A549 (cell line): ENCODE data around the gene SYCE3. TPM values are rescaled to one million over a fixed set of nuclear protein-coding genes. Genes with fewer than 3 reads are reported as not detected.

ENCODE experiments used
- ATAC-seq, 2 experiments: fragments of 200-7000 bp in 1 of 2; fragments of >200 bp in 1 of 2; cut with Nextera tagmentation in 1 of 2; cut with Tn5 transposase in 1 of 2; 3 replicates each; pipeline versions ENCODE4 v1.8.0 to v1.9.1; 2018 to 2020; ENCODE audit warnings: mild to moderate bottlenecking in 1 of 2, moderate library complexity in 1 of 2
- CTCF ChIA-PET: fragments of 300-600 bp; sonication (Branson Sonifier 250); formaldehyde crosslinking; extraction: SDS; loops from one replicate; lab custom pipeline; 2021; ENCODE audit warnings: antibody characterized with exemption, inconsistent platforms; lab: Yijun Ruan, JAX
- POLR2A ChIA-PET: fragments of 350-600 bp; formaldehyde crosslinking; extraction: SDS; loops from one replicate; lab custom pipeline; 2021; ENCODE audit warnings: antibody characterized with exemption, inconsistent platforms; lab: Yijun Ruan, JAX
- DNase-seq, 2 experiments: peaks; one replicate each; pipeline versions ENCODE4 v3.0.0 to v3.0.0-alpha.2; 2011 to 2016; ENCODE audit warnings: low read depth in 1 of 2, low spot score in 1 of 2
- FAIRE-seq: peaks from 2 replicates; lab custom pipeline; 2011; peaks lifted over from hg19 to GRCh38; lab: Jason Lieb, UNC
- H3K27ac ChIP-seq, 2 experiments: fragments of >200 bp; sonication (Bioruptor Twin); formaldehyde crosslinking; 3 replicates each; pipeline ENCODE4 v1.5.1; 2016 to 2017
- H3K4me1 ChIP-seq: fragments of >200 bp; sonication (Bioruptor Twin); formaldehyde crosslinking; 3 replicates; pipeline ENCODE4 v1.6.1; 2016
- H3K4me2 ChIP-seq: fragments of >200 bp; sonication (Bioruptor Twin); formaldehyde crosslinking; 3 replicates; pipeline ENCODE4 v1.6.1; 2016
- H3K4me3 ChIP-seq: fragments of >200 bp; sonication (Bioruptor Twin); formaldehyde crosslinking; 3 replicates; pipeline ENCODE4 v1.5.1; 2016
- H3K9me3 ChIP-seq: fragments of >200 bp; sonication (Bioruptor Twin); formaldehyde crosslinking; 3 replicates; pipeline ENCODE4 v1.6.1; 2016
- BHLHE40 ChIP-seq: IDR thresholded peaks from 2 replicates; pipeline ENCODE4 v1.6.1; 2012; ENCODE audit warnings: low read depth, low read length, inconsistent platforms
- CBX2 ChIP-seq: fragments of 200-600 bp; sonication (generic); IDR thresholded peaks from 2 replicates; pipeline ENCODE4 v1.6.1; 2016; ENCODE audit warnings: low read depth, mild to moderate bottlenecking, borderline replicate concordance
- EHF ChIP-seq: fragments of 250-450 bp; sonication (Bioruptor Pico); IDR thresholded peaks from 2 replicates; pipeline ENCODE4 v1.5.0; 2020; ENCODE audit warnings: mild to moderate bottlenecking
- EHMT2 ChIP-seq: fragments of 200-600 bp; sonication (generic); IDR thresholded peaks from 2 replicates; pipeline ENCODE4 v1.6.1; 2016; ENCODE audit warnings: antibody characterized with exemption, low read depth, mild to moderate bottlenecking, moderate library complexity
- ELK1 ChIP-seq: fragments of 150-350 bp; IDR thresholded peaks from 2 replicates; pipeline ENCODE4 v1.6.1; 2014; ENCODE audit warnings: low read depth, mild to moderate bottlenecking, low read length
- HOXA7 ChIP-seq: fragments of 250-450 bp; sonication (Bioruptor Pico); IDR thresholded peaks from 2 replicates; pipeline ENCODE4 v1.5.0; 2020; ENCODE audit warnings: mild to moderate bottlenecking, moderate library complexity
- HOXB13 ChIP-seq: fragments of 250-450 bp; sonication (Bioruptor Pico); IDR thresholded peaks from 2 replicates; pipeline ENCODE4 v1.5.0; 2020; ENCODE audit warnings: low read depth, mild to moderate bottlenecking, moderate library complexity
- KDM1A ChIP-seq: fragments of 200-600 bp; sonication (generic); IDR thresholded peaks from 2 replicates; pipeline ENCODE4 v1.6.1; 2016; ENCODE audit warnings: low read depth, mild to moderate bottlenecking
- KDM5A ChIP-seq: fragments of 200-600 bp; sonication (generic); IDR thresholded peaks from 2 replicates; pipeline ENCODE4 v1.6.1; 2016; ENCODE audit warnings: antibody characterized with exemption, mild to moderate bottlenecking
- MAFK ChIP-seq: fragments of 450-650 bp; IDR thresholded peaks from 2 replicates; pipeline ENCODE4 v1.6.1; 2014; ENCODE audit not compliant: partially characterized antibody
- MYC ChIP-seq: IDR thresholded peaks from 2 replicates; pipeline ENCODE4 v1.6.1; 2012; ENCODE audit warnings: mild to moderate bottlenecking, inconsistent platforms, low read length, improper control_type of control experiment, borderline replicate concordance
- NFE2L2 ChIP-seq: fragments of 150-350 bp; conservative IDR thresholded peaks from 2 replicates; pipeline ENCODE4 v1.6.1; 2014; ENCODE audit warnings: low read length
- NPAS2 ChIP-seq: fragments of 250-450 bp; sonication (Bioruptor Pico); IDR thresholded peaks from 2 replicates; pipeline ENCODE4 v1.8.0; 2022; ENCODE audit warnings: mild to moderate bottlenecking, moderate library complexity, borderline replicate concordance
- RAD21 ChIP-seq, 2 experiments: fragments of >200 bp in 1 of 2; sonication (Bioruptor Twin) in 1 of 2; formaldehyde crosslinking in 1 of 2; IDR thresholded peaks in 1 of 2; conservative IDR thresholded peaks in 1 of 2; 2 replicates in 1 of 2; 3 replicates in 1 of 2; pipeline ENCODE4 v1.6.1; 2012 to 2018; ENCODE audit warnings: inconsistent platforms in 1 of 2
- RCOR1 ChIP-seq: fragments of 150-350 bp; IDR thresholded peaks from 2 replicates; pipeline ENCODE4 v1.6.1; 2014; ENCODE audit warnings: antibody characterized with exemption, low read length, low read depth
- REST ChIP-seq: fragments of 200-600 bp; sonication (generic); IDR thresholded peaks from 2 replicates; pipeline ENCODE4 v1.6.1; 2016; ENCODE audit warnings: antibody characterized with exemption, mild to moderate bottlenecking, moderate library complexity
- RFX5 ChIP-seq: fragments of 450-650 bp; IDR thresholded peaks from 2 replicates; pipeline ENCODE4 v1.7.1; 2014; ENCODE audit warnings: antibody characterized with exemption, mild to moderate bottlenecking, moderate library complexity
- SMC3 ChIP-seq: fragments of >200 bp; sonication (Bioruptor Twin); formaldehyde crosslinking; IDR thresholded peaks from 3 replicates; pipeline ENCODE4 v1.6.1; 2018; ENCODE audit warnings: inconsistent platforms
- SREBF2 ChIP-seq: fragments of 450-650 bp; IDR thresholded peaks from 2 replicates; pipeline ENCODE4 v1.6.1; 2014; ENCODE audit warnings: mild to moderate bottlenecking, moderate library complexity
- TFCP2L1 ChIP-seq: fragments of 250-450 bp; sonication (Bioruptor Pico); IDR thresholded peaks from 2 replicates; pipeline ENCODE4 v1.5.0; 2021; ENCODE audit warnings: mild to moderate bottlenecking
- TP53 ChIP-seq: fragments of 250-450 bp; sonication (Bioruptor Pico); IDR thresholded peaks from 2 replicates; pipeline ENCODE4 v1.5.0; 2021; ENCODE audit warnings: mild to moderate bottlenecking, moderate library complexity
- ZC3H11A ChIP-seq: fragments of 450-650 bp; IDR thresholded peaks from 2 replicates; pipeline ENCODE4 v1.6.1; 2014; ENCODE audit warnings: antibody characterized with exemption, mild to moderate bottlenecking
- ZFP36 ChIP-seq: fragments of 450-650 bp; IDR thresholded peaks from 2 replicates; pipeline ENCODE4 v1.6.1; 2014; ENCODE audit warnings: borderline replicate concordance; ENCODE audit not compliant: partially characterized antibody
- WGBS: methylation state at CpG from one replicate; pipeline ENCODE4 v1.1.6; 2017; ENCODE audit errors: missing lambda C conversion rate; 5-methylcytosine and 5-hydroxymethylcytosine counted together
- polyA plus RNA-seq, 4 experiments: library from polyadenylated mRNA; depleted of rRNA in 3 of 4; stranded (reverse); fragments of >200 nt; fragmentation: RNase III in 1 of 4; extraction: RNeasy Plus Mini Kit Qiagen cat#74134 plus additional on column Dnase treatment in 1 of 4; gene quantifications; 2 replicates in 3 of 4; 3 replicates in 1 of 4; pipeline ENCODE4 v1.2.3, GENCODE V29; 2011 to 2017

Gene SYCE3
- polyA plus RNA-seq, 2 of the 4 experiments (the other 2 are of a cell fraction): 0.45 to 0.59 TPM

- no peak overlapping the region for H3K4me3 ChIP-seq
- CTCF ChIA-PET: interaction anchor here (1.2 kb wide), 1 partner anchor 81 kb away, joined by 4 read pairs; the partner anchor contains the start of gene SCO2
- DNase-seq (no peak), FAIRE-seq (no peak)
- no peak overlapping the region for H3K4me2 ChIP-seq
- 68% methylated on average over 9 of the region's 18 CpGs for WGBS
- TF ChIP-seq RAD21 (conservative IDR thresholded peaks at IDR 0.05 in 1 of 2, IDR thresholded peaks at IDR 0.05 in 1 of 2) (no peak), NFE2L2 (no peak), NPAS2 (no peak), MYC (no peak), TFCP2L1 (CRISPR knock-in tag) (no peak), BHLHE40 (no peak), EHF (CRISPR knock-in tag) (no peak), EHMT2 (no peak)
- TF ChIP-seq, all 56 proteins: peak for 0
- no peak overlapping the region for H3K27ac ChIP-seq
- H3K9me3 ChIP-seq: no peaks in the 10 kb centered on the region
- ATAC-seq: no peak
- POLR2A ChIA-PET: no interaction called here
- H3K4me1 ChIP-seq: no peaks in the 10 kb centered on the region
Measured at GRCh38 chr22:50606946-50607658, 44.4 kb upstream of the SYCE3 start.

- WGBS: 74% methylated on average over 13 of the region's 19 CpGs
- H3K27ac ChIP-seq: no peak overlapping the region
- ChIA-PET POLR2A (no interaction called here), CTCF (interaction anchor here (0.6 to 1.2 kb wide), 2 partner anchors 14 to 81 kb away, joined by 3 to 4 read pairs; partner anchors contain the start of gene SCO2)
- no peaks in the 10 kb centered on the region for H3K9me3 ChIP-seq
- H3K4me3 ChIP-seq: no peak overlapping the region
- TF ChIP-seq BHLHE40 (no peak), ELK1 (no peak), RFX5 (no peak), SREBF2 (no peak), KDM5A (no peak), ZFP36 (no peak), TP53 (CRISPR knock-in tag) (no peak), SMC3 (no peak), HOXB13 (CRISPR knock-in tag) (no peak), MYC (no peak), MAFK (no peak), RAD21 (conservative IDR thresholded peaks at IDR 0.05 in 1 of 2, IDR thresholded peaks at IDR 0.05 in 1 of 2) (no peak), ZC3H11A (no peak), HOXA7 (CRISPR knock-in tag) (no peak), KDM1A (no peak), CBX2 (no peak), RCOR1 (no peak), REST (no peak)
- TF ChIP-seq, all 56 proteins: peak for 0
- Histone ChIP-seq H3K4me2 (no peak overlapping the region), H3K4me1 (peaks cover under 1% of the 10 kb centered on the region; the same call in 1 of the 3 replicates)
- ATAC-seq (peak in 1 of 2 experiments; percentile 59; a peak in 3 of 6 replicates), FAIRE-seq (no peak), DNase-seq (no peak)
Measured at GRCh38 chr22:50606165-50606945, 43.6 kb upstream of the SYCE3 start.
